HG02885 (cell line): ENCODE measurements around the gene PORCN.
A peak's percentile ranks its signal among the peaks of the same experiment; 100 is the strongest.

Source experiments
- ATAC-seq: cut with Tn5 transposase; IDR thresholded peaks from one replicate; pipeline ENCODE4 v1.9.1; 2021; ENCODE audit warnings: mild to moderate bottlenecking; ENCODE audit not compliant: unreplicated experiment, poor library complexity

PORCN gene

GRCh38 chrX:48508400-48509244, at the start of gene PORCN:
PORCN (plus strand) TSS chrX:48508992; CDS start chrX:48509821, 829 bp downstream.
- peak; percentile 89 for ATAC-seq

GRCh38 chrX:48459483-48459882, 49.3 kb upstream of the PORCN start:
- no peak for ATAC-seq

GRCh38 chrX:48460031-48460430, 48.8 kb upstream of the PORCN start:
- ATAC-seq = no peak

GRCh38 chrX:48460606-48461005, 48.2 kb upstream of the PORCN start:
- ATAC-seq = no peak

- no peak for ATAC-seq
These were observed 47.0 kb upstream of the PORCN start for GRCh38 chrX:48461830-48462229.

GRCh38 chrX:48465336-48465933, 43.4 kb upstream of the PORCN start:
- no peak for ATAC-seq

- no peak for ATAC-seq
These were observed 42.1 kb upstream of the PORCN start for GRCh38 chrX:48466696-48467095.

GRCh38 chrX:48467281-48467761, 41.5 kb upstream of the PORCN start:
- ATAC-seq = no peak

- ATAC-seq = peak; percentile 59
These were observed 40.5 kb upstream of the PORCN start for GRCh38 chrX:48468247-48468671.

GRCh38 chrX:48468693-48469691, 39.8 kb upstream of the PORCN start:
- peak; percentile 43 for ATAC-seq

- ATAC-seq = no peak
These were observed 38.5 kb upstream of the PORCN start, which contains the start of gene SLC38A5 for GRCh38 chrX:48470110-48470832. SLC38A5 (minus strand) TSS chrX:48470260; CDS start chrX:48467924, 2,336 bp downstream.

- no peak for ATAC-seq
These were observed 38.0 kb upstream of the PORCN start for GRCh38 chrX:48470833-48471118.

- no peak for ATAC-seq
These were observed 37.3 kb upstream of the PORCN start for GRCh38 chrX:48471504-48471903.

GRCh38 chrX:48472225-48472624, 36.6 kb upstream of the PORCN start:
- ATAC-seq = no peak

- no peak for ATAC-seq
These were observed 35.7 kb upstream of the PORCN start for GRCh38 chrX:48472851-48473703.

- no peak for ATAC-seq
These were observed 35.1 kb upstream of the PORCN start for GRCh38 chrX:48473704-48473990.

- no peak for ATAC-seq
These were observed 34.7 kb upstream of the PORCN start for GRCh38 chrX:48474127-48474526.

GRCh38 chrX:48474581-48474980, 34.2 kb upstream of the PORCN start:
- no peak for ATAC-seq

GRCh38 chrX:48475296-48475695, 33.5 kb upstream of the PORCN start:
- ATAC-seq = no peak
